ENCODE results near the gene KIF16B.

Gene KIF16B

DNA sequence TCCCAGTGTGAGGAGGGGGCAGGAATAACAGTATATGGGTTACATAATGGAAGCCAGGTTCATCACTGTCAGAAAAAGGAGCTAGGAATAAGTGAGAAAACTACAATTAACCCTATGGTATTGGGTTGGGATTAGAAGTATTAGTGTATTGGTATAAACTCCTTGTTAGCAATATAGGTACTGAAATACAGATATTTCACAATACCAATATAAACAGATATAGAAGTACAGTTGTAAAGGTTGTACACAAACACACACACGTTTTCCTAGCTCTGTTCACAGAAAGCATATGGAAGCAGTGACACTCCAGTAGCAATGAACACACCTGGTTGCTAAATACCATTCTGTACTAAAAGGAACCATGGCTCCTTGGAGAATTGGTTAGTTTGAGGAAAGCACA, 148.5 kb downstream of the KIF16B start:
- DNase-seq: no peak

DNA sequence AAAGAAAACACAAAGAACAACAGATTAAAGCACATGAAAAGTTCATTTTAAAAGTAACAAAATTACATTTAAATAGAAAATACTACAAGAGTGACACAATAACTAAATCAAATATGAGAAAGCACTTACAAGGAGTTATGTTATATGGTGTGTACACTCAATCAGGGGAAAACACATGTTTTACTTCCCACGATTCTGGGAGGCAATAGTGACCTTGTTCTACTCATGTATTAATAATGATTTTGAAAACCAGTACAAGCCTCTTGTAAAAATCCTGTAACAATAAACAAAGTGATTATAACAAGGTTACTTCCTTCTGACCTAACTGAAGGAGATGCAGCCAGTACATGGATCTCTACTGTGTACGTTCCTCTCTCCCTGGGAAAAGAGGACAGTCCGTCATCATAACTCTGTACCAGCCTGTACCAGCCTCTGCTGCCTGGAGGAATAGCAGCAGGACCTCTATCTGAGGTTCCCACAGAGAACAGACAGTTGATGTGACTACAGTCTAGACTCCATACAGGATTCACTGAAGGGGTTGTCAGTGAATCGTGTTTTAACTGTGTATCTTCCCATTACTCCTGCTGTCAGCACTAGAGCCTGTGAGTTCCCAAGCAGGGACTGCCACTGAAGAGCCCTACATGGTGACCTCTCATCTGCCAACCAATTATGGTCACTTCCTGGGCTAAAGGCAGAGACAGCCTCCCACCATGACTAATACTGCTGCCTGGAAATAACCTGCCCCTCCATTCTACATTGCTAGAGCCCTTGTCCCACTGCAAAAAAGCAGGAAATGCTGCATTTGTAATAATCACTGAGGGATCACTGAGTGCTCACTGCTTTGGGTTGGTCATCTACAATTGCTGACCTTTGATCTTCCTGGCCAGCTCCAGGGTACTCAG, 149.7 kb downstream of the KIF16B start:
- no peak for DNase-seq

- DNase-seq: no peak
Measured at GRCh38 chr20:16419138-16419715, 154.0 kb downstream of the KIF16B start.

DNA sequence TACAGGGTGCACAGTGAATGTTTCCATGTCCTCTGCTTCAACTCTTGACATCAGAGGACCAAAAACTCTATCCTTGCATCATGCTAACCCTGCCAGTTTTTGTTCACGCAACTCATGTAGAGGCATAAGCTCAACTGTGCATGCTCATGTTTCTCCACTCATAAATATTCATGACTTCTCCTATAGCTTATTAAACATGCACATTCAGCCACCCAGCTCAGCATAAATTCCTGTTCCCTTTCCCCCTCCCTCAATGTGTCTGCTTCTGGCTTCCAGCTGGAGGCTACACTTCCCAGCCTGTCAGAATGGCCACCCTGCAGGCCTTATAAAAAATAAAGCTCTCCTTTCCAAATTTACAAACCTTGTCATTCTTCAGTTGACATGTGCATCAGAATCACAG, 154.6 kb downstream of the KIF16B start:
- no peak for DNase-seq

- DNase-seq: no peak
Measured at GRCh38 chr20:16417001-16417400, 156.2 kb downstream of the KIF16B start.

DNA sequence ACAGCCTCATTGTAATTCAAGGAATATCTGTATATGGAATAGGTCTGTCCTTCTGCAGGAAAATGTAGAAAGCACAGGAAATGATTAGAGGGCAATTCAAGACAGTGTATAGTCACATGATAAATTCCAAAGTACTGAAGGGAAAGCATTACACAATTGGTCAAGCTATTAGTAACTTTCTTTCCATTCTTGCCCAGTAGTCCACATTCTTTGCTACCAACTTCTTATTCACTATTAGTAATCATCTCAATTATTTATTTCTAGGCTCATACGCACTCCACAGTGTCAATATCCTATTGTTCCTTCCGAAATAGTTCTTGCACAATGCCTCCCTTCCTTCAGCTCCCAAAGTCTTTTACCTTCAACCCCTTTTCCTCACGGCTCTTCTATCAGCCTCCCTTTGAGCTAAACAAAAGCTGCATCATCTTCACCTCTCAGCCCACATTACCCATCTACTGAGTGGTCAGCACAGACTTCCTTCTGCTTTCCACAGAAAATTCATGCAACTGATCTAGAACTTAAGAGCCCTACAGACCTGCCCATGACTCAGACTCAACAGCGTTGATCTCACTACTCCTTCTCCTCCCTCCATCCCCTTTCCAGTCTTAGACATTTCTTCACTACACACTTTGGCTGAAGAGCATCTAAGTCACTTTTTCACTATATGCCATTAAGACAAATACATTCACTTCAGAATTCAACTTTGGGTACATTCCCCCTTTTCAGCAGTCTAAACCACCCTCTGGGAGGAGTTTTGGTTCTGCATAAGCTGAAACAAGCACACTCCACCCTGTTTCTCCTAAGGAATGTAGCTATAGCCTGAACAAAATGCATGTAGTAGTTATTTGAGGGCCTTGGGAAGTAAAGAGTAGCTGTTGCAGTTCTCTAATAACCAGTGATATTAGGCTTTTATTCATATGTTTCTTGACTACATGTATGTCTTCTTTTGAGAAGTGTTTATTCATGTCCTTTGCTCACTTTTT, 157.9 kb downstream of the KIF16B start:
- no peak for DNase-seq

DNA sequence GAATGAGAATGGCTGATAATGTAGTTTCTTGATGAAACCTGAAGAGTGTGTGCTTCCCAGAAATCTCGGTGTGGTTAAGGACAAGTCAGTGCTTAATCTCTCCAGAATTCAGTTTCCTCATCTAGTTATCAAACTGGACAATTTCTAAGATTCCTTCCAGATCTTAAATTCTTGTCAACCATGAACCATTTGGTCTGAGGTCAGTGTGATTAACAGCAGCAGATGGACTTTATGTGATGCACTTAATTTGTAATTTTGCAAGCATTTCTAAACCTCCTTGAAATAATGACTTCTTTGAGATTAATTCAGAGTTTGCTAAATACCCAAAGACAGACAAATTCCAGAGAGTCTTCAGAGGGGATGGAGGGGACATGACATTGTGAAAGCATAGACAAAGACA, 160.3 kb downstream of the KIF16B start:
- DNase-seq: no peak

DNA sequence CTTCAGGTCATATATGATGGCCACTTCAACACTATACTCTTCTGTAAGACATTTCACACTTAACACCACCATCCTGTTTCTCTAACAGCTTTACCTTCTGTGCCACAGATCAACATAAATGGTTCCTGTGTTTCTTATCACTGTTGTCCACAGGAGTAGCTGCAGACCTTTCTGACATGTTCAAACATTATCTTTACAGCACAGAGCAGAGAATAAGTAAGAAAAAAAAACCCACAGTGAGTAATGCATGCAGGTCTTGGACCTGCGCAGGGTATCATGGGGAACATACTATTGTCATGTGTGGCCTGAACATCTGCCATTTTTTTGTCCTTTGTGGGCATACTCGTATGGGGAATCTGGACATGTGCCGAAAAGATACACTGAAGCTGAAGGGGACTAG, 161.9 kb downstream of the KIF16B start:
- no peak for DNase-seq

GRCh38 chr20:16410626-16411025, 162.6 kb downstream of the KIF16B start:
- no peak for DNase-seq

DNA sequence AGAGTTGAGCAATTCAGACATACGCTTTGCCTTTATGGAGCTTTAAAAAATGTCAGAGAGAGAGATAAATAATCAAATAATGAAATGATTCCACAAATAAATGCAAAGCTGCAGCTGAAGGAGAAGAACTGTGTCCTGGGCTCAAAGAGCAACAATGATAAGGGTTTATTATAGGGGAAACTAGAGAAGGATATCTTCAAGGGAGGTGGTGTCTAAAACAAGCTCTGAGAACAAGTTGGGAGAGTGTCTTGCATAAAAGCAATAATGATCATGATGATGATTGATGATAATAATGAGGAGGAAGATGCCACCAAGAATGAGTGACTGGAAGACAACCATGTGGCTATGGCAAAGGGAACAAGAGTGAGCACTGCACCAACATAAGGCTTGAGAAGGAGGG, 164.3 kb downstream of the KIF16B start:
- DNase-seq: no peak

GRCh38 chr20:16407251-16408067, 165.8 kb downstream of the KIF16B start:
- no peak for DNase-seq

DNA sequence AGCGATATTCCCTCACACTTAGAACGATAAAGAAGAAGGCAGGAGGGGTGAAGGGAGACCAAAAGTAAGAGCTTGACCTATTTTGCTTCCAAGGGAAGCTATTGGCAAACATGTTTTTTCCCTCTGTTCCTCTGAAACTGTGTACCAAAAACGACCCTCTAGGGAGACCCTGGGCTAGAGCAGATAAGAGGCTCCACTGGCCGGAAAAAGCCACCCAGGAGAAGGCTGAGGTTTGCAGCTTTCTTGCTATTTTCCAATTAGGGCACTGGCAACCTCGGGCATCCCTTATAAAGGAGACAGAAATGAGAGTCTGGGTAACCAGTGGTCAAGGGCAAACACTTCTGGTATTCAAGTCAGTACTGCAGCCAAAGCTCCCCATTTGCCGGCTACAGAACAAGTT, 168.0 kb downstream of the KIF16B start:
- DNase-seq: no peak

DNA sequence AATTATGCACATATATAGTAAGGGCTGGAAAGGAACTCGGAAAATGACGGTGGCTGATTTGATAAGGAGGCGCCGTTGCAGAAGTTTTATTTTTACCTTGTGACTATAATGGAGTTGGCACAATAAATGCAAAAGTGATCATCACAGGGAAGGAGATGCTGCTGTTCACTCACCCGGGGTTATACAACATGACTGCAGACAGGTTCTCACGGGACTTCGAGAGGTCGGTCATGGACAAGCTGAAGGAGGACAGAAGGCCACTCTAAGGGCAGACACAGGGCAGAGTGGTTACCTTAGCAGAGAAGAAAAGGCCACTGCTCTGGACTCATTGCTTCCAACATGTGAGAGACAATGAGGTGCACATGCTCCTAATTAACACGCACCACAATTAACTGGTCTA, 168.6 kb downstream of the KIF16B start:
- no peak for DNase-seq

GRCh38 chr20:16404171-16404570, 169.1 kb downstream of the KIF16B start:
- no peak for DNase-seq

GRCh38 chr20:16400234-16400633, 173.0 kb downstream of the KIF16B start:
- DNase-seq: no peak

- DNase-seq: no peak
Measured at GRCh38 chr20:16399801-16400200, 173.4 kb downstream of the KIF16B start.

DNA sequence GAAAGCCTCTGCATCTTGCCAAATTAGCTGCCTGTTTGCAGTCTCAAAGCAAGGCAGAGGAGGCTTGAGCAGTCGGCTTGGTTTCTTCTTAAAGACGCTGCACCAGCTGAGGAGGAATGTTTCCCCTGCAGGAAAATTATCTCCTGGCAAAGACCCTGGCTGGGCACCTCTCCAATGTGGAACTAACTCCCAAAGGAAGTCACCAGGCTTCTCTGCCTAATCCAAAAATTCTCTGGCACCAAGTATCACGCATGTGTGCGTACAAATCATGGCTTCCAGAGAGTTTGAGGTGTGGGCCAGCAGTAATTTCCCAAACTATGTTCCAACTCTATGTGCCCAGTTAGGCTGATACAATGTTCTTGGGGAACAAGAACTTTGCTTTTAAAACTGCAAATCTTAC, 176.2 kb downstream of the KIF16B start:
- no peak for DNase-seq

GRCh38 chr20:16395366-16395765, 177.9 kb downstream of the KIF16B start:
- DNase-seq: no peak

- no peak for DNase-seq
Measured at GRCh38 chr20:16394784-16395183, 178.5 kb downstream of the KIF16B start.

- DNase-seq: no peak
Measured at GRCh38 chr20:16393836-16394235, 179.4 kb downstream of the KIF16B start.

GRCh38 chr20:16393297-16393696, 180.0 kb downstream of the KIF16B start:
- no peak for DNase-seq

DNA sequence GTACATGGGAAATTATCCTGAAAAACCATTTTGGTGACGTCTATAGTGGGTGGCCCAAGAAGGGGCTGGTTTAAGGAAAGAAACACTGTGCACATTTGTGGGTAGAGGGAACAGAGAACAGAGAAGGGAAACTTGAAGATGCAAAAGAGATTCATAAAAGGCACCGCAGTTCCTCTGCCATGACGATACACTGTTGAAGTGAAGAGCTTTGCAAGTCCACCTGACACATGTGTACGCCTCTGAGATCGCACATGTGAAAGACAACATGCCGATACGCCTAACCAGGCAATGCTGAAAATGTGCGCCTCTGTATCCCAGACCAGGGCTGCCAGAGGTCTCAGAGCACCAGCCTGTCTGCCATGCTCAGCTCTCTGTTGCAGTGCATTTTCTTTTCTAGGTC, 180.9 kb downstream of the KIF16B start:
- DNase-seq: no peak

DNA sequence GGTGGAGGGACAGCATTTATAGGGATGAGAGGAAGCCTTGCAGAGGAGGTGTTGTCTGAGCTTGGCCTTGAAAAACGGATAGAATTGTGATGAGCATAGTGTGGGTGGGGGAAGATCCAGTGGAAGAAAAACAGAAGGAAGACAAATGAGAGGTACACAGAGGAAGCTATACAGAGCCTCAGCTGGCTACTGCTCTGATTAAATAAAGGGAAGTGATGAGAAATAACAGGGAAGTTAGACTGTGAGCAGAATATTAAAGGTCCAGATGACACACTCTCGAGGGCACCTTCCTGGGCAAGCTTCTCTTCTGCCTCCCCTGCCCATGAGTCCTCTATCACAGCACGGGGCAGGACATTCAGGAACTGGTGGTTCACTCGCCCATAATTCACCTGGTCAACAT, 182.3 kb downstream of the KIF16B start:
- no peak for DNase-seq

Data from activated CD4-positive, CD25-positive, alpha-beta regulatory T cell (primary cell).